Esophagus squamous epithelium (tissue), 4 donors: ENCODE measurements around the gene FGGY.

Experiments
- POLR2A ChIP-seq, 4 donors: fragments of 450-650 bp; IDR thresholded peaks; one replicate each; pipeline ENCODE4 v1.6.1; 2017; ENCODE audit warnings: antibody characterized with exemption in 4 of 4, mild to moderate bottlenecking in 4 of 4, moderate library complexity in 3 of 4
- TF ChIP-seq, protein P1 (sequence below), 6 experiments: fragments of 450-650 bp in 4 of 6; fragments of 200-600 bp in 2 of 6; sonication (generic) in 2 of 6; IDR thresholded peaks; one replicate each; pipeline ENCODE4 v1.5.1; 2016 to 2019; ENCODE audit warnings: antibody characterized with exemption in 6 of 6, mild to moderate bottlenecking in 4 of 6, moderate library complexity in 4 of 6

DNA sequence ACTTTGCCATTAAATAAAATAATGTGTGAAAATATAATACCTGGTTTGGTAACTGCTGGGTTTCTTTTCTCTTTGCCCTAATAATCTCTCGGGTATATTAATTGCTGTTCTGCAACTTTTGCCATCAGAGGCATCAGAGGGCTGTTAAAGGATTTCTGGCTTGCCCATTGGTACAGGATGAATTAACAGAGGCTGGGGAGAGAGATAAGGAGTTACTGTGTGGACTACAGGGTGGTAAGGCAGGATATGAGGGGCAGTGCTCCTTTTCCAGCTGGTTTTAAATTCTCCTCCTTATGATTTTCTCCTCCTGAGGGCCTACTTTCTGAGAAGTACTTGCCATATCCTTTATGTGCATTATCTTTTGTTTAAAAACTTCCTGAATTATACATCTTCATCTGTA lies 48.3 kb downstream of the FGGY start:
- TF ChIP-seq, protein P1, sequence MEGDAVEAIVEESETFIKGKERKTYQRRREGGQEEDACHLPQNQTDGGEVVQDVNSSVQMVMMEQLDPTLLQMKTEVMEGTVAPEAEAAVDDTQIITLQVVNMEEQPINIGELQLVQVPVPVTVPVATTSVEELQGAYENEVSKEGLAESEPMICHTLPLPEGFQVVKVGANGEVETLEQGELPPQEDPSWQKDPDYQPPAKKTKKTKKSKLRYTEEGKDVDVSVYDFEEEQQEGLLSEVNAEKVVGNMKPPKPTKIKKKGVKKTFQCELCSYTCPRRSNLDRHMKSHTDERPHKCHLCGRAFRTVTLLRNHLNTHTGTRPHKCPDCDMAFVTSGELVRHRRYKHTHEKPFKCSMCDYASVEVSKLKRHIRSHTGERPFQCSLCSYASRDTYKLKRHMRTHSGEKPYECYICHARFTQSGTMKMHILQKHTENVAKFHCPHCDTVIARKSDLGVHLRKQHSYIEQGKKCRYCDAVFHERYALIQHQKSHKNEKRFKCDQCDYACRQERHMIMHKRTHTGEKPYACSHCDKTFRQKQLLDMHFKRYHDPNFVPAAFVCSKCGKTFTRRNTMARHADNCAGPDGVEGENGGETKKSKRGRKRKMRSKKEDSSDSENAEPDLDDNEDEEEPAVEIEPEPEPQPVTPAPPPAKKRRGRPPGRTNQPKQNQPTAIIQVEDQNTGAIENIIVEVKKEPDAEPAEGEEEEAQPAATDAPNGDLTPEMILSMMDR (IDR thresholded peaks at IDR 0.05) = no peak
- TF ChIP-seq POLR2A (IDR thresholded peaks at IDR 0.05) = no peak
